Midbrain (tissue), 1 donor: Measurements from ENCODE around the gene ACO1.

Experiments
- DNase-seq: peaks from one replicate; lab custom pipeline; 2025; lab: John Stamatoyannopoulos, UW

Gene ACO1

DNA sequence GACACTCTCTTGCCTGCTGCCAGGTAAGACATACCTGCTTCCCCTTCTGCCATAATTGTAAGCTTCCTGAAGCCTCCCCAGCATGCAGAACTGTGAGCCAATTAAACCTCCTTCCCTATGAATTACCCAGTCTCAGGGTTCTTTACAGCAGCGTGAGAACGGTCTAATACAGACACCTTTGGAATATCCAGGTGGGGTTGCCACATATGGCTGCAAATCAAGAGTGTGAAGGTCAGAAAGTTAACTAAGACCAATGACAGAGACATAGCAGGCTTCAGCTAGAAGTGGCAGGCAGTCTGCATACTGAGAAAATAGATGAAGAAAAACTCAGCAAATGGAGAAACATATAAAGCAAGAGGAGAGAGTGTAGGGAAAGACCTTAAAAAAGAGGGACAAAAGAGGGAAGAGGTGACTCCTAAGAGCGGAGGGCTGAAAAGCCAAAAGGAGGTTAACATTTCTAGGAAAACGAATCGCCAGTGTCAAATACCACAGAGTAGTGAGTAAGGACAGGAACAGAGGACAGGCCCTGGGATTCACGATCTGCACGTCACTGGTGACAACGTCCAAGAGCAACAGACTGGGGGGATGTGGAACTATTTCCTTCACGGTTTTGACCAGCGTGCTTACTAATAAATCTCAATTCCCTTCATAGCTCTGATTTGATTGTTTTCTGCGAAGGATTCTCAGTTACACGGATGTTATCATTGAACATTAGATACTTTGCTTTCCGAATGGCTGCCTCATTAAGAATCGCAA lies 1.7 kb upstream of the ACO1 start:
- DNase-seq: no peak

DNA sequence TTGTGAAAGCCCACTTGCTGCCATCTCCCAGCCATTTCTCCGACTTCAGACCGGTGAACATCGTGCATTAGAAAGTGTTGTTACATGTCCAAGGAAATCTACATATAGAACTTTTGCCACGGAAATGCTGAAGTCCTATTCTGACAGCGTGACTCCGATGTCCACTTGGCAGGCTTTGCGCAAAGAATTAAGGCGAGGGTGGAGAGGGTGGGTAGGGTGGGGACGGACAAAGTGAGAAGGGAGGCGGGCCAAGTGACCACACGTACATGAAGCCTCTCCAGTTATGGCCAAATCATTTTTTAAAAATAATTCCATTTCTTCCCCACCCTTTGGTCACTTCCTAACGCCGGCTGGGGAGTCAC lies 460 bp upstream of the ACO1 start:
- no peak for DNase-seq

DNA sequence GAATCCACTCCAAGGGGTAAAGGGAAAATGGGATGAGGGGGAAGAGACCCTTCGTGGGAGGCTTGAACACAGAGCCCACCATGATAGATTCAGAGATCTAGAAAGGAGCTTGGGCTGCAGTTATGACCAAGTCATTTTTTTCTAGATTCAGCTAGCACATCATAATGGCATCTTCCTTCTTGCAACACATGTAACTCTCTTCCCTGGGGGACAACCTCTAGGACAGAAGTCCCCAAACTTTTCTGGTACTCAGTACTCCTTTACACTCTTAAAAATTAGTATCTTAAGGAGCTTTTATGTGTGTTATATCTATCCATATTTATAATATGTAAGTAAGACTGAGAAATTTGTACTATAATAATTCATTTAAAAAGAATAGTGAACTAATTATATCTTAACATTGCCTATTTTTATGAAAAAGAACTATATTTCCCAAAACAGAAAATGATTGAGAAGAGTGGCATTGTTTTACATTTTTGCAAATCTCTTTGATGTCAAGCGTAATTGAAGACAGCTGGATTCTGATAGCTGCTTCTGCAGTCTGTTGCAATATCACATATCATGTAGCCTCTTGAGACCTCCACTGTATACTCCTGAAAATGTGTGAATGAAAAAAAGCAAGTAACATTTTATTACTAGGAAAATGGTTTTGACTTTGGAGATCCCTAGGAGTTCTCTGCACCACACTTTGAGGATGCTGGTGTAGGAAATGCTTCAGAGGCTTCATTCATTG lies 875 bp downstream of the ACO1 start:
- DNase-seq: no peak

DNA sequence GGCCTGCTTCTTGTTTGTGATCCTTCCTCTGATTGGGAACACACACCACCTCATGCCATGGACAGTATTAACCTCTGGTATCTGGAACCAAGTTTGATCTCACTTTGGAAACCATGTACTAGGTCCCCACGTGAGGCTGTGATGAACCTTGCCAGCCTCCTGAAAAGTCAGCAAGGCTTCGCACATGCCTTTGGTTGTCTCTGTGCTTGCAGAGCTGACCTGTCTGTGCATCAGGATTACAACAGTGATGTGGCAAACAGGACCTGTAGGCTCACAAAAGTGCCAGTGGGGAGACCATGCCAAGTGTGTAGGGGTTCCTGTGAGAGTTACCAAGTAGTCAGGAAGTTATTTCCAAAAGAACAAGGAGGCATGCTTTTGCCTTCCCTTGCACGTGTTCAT lies 1.4 kb downstream of the ACO1 start:
- no peak for DNase-seq

DNA sequence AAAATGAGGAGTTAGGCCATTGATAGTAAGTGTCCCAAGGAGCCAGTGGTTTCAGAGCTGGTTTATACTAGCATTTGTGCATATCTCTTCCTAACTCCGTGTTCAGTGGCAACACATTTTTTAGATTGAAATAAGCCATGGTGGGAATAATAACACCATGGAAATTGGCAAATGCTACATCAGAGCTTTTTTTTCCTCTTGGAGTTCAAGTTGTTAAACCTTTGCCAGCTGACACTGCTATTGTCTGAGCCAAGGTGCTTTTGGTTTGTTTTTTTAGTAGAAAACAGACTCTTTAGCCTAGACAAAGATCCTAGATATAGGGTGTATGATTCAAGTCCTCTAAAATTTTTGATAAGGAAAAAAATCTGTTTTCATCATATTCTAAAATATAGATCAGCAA lies 2.8 kb downstream of the ACO1 start:
- no peak for DNase-seq

DNA sequence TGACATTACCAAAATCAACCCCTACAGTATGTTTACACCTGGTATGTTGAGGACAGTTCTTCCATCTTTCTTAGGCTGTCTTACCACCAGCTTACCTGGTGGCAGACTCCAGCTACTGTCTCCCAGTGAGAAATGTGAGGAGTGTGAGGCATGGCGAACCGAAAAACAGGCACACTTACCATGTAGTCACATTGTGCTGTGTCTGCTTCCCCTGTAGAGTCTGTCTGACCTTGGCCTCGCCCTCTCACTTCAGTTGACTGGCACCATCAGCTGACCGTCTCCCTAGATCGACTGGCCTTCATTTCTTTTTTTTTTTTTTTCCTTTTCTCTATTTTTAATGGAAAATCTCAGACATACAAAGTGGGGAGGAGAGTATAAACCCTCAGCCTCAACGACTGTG lies 4.9 kb downstream of the ACO1 start:
- DNase-seq: no peak

DNA sequence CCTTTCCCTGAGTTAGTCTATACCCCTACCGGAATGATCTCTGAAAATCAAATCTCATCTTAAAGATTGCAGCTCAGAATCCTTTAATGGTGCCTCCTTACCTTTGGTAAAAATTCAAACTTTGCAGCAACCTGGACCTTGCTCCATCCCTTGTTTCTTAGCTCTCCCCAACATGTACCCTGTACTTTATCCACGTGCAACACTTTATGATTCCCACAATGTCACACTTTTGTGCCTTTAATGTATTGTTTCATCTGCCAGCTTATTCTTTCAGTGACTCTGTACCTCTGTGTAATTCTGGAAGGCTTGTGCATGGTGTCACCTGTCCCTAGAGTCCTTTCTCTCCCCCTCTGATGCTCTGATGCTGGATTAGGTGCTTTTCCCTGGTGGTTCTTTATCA lies 9.5 kb downstream of the ACO1 start:
- no peak for DNase-seq

DNA sequence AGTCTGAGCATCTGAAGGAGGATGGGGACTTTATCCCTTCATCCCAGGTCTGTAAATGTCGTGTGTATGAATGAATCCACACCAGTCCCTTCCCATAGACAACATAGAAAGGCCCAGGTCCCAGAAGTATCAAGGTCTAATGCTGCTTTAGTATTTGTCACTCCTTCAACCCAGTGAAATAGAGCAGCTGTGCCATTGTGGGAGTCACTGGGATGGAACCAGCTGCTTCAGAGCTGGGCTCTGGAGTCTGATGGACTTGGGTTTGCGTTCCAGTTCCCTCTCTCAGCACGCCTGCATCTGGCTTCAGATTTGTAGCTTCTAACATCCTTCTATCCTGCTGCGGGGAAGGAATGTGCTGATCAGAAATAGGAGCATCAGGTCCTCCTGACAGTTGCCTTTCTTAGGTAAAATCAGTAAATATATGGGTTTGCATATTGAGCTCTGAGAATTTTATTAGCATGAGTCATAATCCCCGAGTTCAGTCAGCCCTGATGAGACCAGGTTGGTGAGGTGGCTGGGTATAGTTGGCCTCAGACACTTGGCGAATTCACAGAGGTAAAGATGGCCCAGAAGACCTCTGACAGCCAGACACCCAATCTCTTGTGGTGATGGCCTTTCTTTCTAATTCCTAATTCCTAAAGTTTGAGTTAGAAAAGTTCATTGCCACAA lies 10.1 kb downstream of the ACO1 start:
- DNase-seq: no peak

DNA sequence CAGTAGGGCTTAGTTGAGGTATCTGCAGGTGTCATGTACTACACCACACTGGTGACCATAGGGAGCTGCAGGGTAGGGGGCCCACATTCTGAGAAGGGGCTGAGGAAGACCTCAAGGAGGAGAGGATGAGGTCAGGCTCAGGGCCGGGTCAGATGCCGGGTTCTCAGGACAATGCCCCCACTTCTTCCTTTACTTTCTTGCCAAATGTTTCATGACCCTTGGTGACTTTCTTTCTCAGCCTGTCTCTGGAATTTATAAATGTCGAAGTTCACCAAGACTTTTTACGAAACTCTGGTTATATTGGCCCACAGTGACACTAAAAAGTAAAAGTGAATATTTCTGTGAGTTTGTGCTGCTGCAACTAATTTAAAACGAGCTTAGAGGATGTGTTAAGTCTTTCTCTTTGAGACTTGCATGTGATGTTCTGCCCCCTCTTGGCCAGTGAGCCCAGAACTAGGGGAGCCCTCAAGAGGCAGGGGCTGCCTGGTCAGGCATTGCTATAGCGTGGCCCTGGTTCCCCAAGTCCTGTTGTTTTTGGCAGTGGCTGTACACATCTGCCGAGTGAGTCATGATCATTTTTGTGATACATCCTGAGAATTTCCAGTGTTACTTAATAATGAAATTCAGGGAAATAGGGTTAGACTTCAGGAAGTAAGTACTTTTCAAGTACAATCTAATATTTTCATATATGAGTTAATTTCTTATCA lies 11.2 kb downstream of the ACO1 start:
- DNase-seq: no peak

DNA sequence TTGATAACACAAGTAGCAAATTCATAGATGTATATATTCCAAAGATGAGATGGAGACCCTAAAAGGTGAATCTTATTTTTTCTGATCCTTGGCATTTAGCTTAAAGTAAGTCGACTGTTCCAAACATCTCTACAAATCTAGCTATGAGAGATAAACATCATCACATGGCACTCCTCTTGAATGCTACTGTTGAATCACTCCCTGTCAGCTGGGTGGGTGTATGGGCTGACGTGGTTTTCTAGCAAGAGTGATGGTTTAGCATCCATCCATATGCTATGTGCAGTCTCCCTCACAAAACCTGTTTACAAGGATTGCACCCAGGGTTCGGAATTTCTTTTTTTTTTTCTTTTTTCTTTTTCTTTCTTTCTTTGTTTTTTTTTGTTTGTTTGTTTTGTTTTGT lies 13.8 kb downstream of the ACO1 start:
- peak; percentile 10 for DNase-seq

DNA sequence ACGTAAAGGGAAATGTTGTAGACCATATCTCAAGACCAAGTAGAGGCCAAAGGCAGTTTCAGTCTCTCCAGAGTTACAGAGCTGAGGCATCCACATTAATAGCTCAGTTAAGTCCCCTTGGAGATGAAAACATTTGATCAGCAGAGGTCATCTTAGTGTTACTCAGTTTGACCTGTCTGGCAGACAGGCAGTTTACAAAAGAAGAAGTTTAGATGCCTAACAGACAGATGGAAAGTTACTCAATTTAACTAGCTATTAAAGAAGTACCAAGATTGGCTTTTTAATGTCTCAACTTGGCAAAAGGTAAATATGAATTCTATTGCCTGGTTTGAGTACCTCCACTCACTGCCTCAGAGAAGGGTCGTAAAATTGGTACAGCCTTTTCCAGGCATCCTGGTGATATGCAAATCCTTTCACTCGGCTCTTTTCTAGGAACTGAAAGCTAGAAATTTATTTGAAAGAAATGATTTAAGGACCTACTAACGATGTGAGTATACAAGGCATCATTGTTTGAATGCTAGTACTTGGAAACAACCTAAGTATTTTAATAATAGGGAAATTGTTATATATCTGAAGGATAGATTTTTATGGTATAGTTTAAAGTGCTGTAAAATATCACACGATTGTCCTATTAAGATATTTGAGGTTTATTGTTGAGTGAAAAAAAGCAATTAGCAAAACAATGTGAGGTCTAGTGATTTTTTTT lies 14.8 kb downstream of the ACO1 start:
- DNase-seq: no peak

DNA sequence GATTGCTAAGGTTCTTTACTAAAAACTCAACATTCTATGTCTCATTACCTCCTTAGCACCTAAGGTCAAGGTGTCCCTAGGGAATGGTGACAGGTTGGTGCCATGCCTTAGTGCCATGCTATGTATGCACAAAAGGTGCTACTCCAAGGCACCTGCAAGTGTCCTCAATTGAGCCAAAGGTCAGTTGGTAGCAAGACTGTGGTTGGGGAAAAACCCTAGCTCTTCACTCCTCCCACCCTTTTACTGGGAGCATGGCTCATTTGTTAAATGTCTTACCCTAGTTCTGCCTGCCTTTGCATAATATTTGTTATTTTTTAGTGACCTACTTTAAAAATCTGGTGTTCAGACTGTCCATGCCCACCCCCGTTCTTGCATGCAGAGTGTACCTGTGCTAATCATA lies 17.0 kb downstream of the ACO1 start:
- no peak for DNase-seq

DNA sequence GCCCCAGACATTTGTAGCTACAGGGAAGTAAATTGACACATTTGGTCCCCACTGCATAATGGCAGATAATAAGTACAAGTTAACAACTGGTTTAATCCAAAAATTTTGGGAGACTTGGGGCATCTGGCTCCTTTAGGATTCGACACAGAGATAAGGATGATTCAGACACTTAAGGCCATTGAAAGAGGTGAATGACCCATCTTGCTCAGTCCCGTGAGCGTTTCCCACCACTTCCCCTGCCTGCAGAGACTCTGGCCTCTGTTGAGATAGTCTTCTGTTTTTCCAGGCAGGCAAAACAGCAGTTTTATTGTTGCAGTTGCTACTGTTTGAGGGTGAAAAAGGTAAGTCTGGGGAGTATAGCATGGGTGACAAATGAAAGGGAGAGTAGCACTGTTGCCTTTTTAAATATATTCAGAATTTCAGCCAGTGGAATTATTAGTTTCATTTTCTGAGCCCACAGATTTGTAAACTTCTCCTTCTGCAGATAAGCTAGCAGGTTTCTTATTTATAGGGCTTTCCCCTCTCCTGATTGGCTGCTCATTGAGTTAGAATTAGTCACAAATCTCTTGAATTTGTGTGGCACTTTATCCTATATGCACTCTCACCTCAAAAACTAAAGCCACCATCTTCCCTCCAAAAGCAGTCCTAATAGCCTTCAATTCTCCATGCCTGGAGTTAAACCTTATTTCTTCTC lies 19.3 kb downstream of the ACO1 start:
- no peak for DNase-seq

DNA sequence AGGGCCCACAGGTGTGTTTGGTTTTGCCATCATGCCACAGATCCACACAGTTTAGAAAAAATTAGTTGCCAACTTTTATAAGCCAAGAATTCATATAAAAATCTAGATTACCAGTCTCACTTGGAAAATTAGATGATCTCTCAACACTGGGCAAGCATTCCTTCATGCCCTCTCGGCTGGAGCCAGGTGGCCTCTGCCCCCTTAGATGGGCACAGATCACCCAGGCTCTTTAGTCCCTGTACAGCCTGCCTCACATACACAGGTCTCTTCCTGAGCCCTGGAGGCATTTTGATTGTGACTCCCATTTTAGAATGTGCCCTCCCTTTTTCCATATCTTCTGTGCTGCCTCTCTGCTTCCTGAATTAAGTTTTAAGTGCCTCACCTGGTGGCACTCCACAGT lies 20.0 kb downstream of the ACO1 start:
- DNase-seq: no peak

DNA sequence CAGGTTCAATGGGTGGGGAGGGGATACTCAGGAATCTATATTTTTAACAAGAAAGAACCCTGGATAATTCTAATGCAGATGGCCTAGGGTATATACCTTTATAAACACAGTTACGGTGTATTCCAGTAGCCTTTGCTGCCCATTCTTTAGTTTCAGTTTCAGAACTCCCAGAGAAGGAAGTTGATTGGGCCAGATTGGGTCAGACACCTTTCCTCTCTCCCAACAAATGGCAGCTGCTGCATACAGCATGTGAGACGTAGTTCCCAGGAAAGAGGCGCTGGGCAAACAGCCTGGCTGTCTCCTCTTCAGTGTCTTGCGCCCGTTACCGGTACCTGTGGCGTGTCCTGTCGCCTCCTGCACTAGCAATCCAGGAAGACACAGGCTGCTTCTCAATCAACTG lies 20.4 kb downstream of the ACO1 start:
- no peak for DNase-seq

DNA sequence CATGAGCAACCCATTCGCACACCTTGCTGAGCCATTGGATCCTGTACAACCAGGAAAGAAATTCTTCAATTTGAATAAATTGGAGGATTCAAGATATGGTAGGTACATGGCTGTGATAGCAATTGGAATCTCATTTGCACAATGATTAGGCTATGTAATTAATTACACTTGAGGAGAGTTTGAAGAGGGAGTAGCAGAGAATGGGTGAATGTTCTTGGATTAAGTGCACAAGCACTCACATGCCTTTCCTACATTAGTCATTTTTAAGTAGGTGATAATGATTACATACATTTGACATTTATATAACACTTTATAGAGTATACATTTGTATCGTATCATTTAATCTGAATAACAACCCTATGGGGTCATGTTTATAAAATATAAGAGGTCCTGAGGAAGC lies 21.1 kb downstream of the ACO1 start:
- DNase-seq: no peak

DNA sequence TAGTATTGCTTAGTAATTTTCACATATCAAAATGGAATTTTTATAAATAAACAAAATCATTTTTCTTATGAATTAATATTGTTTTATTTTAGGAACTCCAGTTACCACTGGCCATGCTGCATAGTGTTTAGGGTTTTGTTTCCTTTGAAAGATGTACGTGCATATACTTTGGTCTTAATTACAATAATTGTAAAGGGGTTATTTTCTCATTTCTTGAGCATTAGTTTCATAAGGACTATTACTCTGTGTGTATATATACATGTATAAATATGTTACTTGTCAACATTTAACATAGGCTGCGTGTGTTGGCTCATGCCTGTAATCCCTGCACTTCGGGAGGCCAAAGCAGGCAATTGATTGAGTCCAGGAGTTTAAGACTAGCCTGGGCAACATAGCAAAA lies 21.6 kb downstream of the ACO1 start:
- no peak for DNase-seq

DNA sequence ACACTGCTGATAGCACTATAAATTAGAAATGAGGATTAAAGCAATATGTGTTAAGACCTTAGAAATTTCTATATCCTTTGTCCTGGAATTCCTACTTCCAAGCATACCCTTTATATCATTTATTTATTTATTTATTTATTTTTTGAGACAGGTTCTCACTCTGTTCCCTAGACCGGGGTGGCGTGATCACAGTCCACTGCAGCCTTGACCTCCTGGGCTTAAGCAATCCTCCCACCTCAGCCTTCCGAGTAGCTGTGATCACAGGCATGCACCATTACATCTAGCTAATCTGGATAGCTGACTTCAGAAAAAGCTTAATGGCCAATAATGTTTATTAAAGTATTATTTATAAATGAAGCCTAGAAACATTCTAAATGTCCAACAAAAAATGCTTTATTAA lies 27.3 kb downstream of the ACO1 start:
- no peak for DNase-seq

DNA sequence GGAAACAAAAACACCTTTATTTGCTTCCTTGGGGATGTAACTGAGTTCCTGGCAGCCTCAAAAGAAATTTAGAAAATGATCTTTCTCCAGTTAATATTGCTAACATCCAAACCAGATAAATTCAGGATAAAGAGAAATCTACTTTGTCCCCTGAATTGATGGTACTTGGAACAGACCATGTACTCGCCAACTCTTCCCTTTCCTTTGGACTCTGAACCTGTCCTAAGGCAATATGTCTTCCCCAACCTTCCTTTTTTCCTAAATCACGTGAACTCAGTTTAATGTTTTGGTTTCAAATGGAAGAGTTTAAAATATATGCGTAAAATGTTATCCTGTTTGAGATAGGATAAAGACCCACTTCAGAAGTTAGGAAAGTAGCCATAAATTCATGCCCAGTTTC lies 28.0 kb downstream of the ACO1 start:
- DNase-seq: no peak

DNA sequence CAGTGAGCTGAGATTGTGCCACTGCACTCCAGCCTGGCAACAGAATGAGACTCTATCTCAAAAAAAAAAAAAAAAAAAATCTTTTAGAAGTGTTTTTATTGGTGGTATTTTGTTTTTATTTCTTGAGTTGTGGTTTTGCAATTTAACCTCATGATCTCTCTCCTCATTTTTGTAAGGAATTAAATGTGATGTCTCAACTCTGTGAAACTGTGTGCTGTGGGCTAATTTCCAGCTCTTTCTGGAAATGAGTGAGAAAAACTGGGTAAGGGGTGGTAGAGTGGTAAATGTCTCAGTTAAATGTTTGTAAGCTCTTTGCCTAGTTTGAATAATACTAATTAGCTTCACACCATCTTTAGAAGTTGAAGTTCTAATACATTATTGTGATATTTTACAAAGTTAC lies 29.0 kb downstream of the ACO1 start:
- DNase-seq: no peak

DNA sequence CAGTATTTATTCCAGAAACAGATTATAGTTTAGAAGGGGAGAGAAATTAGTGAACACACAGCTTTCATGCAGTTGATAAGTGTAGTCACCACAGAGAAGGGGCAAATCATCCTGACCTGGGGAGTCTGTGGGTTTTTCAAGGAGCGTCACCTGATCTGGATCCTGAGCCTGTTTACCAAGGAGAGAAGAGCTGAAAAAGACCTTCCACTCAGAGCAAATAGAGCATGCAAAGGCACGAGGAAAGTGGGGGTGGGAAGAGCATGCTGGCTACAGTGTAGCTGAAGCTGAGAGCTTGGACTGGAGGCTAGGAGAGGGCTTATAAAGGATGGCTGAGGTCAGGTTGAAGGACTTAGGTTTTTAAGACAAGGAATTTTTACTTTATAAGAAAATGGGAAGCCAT lies 30.4 kb downstream of the ACO1 start:
- DNase-seq: no peak

DNA sequence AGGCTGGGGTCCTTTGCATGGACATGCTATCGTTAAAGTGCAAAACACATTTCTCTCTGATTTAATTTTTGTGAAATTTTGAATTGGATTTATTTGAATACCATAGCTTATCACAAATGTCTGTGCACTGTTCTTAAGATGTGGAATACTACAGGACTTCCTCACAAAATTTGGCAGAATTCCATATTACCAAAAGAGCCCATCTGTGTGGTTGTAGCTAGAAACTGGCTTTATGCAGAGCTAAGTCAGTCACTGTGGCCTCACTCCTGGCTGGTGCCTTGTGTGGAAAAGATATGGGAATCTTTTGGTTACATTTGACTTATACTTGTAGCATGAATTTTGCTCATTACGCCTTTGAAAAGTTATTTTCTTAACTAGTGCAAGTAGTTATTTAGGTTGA lies 35.5 kb downstream of the ACO1 start:
- DNase-seq: no peak
